H9 (cell line): ENCODE data around the gene BMP2K. TPM values are rescaled to one million over a fixed set of nuclear protein-coding genes. Genes with fewer than 3 reads are reported as not detected.

Experiments
- DNase-seq: peaks from one replicate; pipeline ENCODE4 v3.0.0-alpha.2; 2017
- H2AFZ ChIP-seq: one replicate; pipeline ENCODE4 v1.6.1; 2013; ENCODE audit warnings: mild to moderate bottlenecking, low read length, control low read depth, moderate library complexity
- H2AK5ac ChIP-seq: 2 replicates; pipeline ENCODE4 v1.6.1; 2013; ENCODE audit warnings: low read length, control low read depth, mixed read lengths; ENCODE audit not compliant: insufficient read length
- H2BK120ac ChIP-seq: one replicate; pipeline ENCODE4 v1.6.1; 2013; ENCODE audit warnings: low read depth, mild to moderate bottlenecking, low read length, control low read depth, inconsistent platforms; ENCODE audit not compliant: poor library complexity, severe bottlenecking
- H2BK12ac ChIP-seq: 2 replicates; pipeline ENCODE4 v1.6.1; 2013; ENCODE audit warnings: low read length, control low read depth, mixed read lengths, low read depth; ENCODE audit not compliant: insufficient read length
- H2BK15ac ChIP-seq: 2 replicates; pipeline ENCODE4 v1.6.1; 2013; ENCODE audit warnings: low read depth, low read length, control low read depth
- H2BK20ac ChIP-seq: one replicate; pipeline ENCODE4 v1.6.1; 2013; ENCODE audit warnings: low read depth, mild to moderate bottlenecking, low read length, control low read depth, inconsistent platforms; ENCODE audit not compliant: poor library complexity, severe bottlenecking
- H2BK5ac ChIP-seq: 2 replicates; pipeline ENCODE4 v1.6.1; 2013; ENCODE audit warnings: low read length, control low read depth, mixed read lengths; ENCODE audit not compliant: insufficient read length
- H3K14ac ChIP-seq: 2 replicates; pipeline ENCODE4 v1.6.1; 2013; ENCODE audit warnings: low read length, control low read depth; ENCODE audit not compliant: insufficient read depth
- H3K18ac ChIP-seq: 2 replicates; pipeline ENCODE4 v1.6.1; 2013; ENCODE audit warnings: low read depth, mild to moderate bottlenecking, mixed read lengths, low read length, control low read depth; ENCODE audit not compliant: insufficient read length
- H3K23ac ChIP-seq: 2 replicates; pipeline ENCODE4 v1.6.1; 2013; ENCODE audit warnings: low read length, control low read depth, mixed read lengths, low read depth; ENCODE audit not compliant: insufficient read length
- H3K23me2 ChIP-seq: 2 replicates; pipeline ENCODE4 v1.6.1; 2013; ENCODE audit warnings: low read depth, mild to moderate bottlenecking, mixed read lengths, low read length, control low read depth; ENCODE audit not compliant: insufficient read length, poor library complexity, severe bottlenecking
- H3K27ac ChIP-seq: 2 replicates; pipeline ENCODE4 v1.5.1; 2013; ENCODE audit warnings: low read length, control low read depth, mixed read lengths, low read depth; ENCODE audit not compliant: insufficient read length
- H3K27me3 ChIP-seq: 2 replicates; pipeline ENCODE4 v1.6.1; 2013; ENCODE audit warnings: low read length, control low read depth, inconsistent platforms; ENCODE audit not compliant: insufficient read depth
- H3K4ac ChIP-seq: 2 replicates; pipeline ENCODE4 v1.6.1; 2013; ENCODE audit warnings: low read depth, mild to moderate bottlenecking, control low read depth, inconsistent platforms, low read length, moderate library complexity
- H3K4me1 ChIP-seq: 2 replicates; pipeline ENCODE4 v1.6.1; 2013; ENCODE audit warnings: low read length, control low read depth, inconsistent platforms; ENCODE audit not compliant: insufficient read depth
- H3K4me2 ChIP-seq: 2 replicates; pipeline ENCODE4 v1.6.1; 2013; ENCODE audit warnings: low read length, control low read depth, mixed read lengths; ENCODE audit not compliant: insufficient read length, insufficient read depth
- H3K56ac ChIP-seq: 2 replicates; pipeline ENCODE4 v1.6.1; 2013; ENCODE audit warnings: low read depth, mild to moderate bottlenecking, mixed read lengths, low read length, control low read depth; ENCODE audit not compliant: insufficient read length
- H3K79me1 ChIP-seq: 2 replicates; pipeline ENCODE4 v1.6.1; 2013; ENCODE audit warnings: low read depth, mild to moderate bottlenecking, moderate library complexity, low read length, control low read depth, inconsistent platforms; ENCODE audit not compliant: insufficient read depth, poor library complexity, severe bottlenecking
- H3K79me2 ChIP-seq: 2 replicates; pipeline ENCODE4 v1.6.1; 2013; ENCODE audit warnings: low read length, control low read depth, inconsistent platforms; ENCODE audit not compliant: insufficient read depth
- H3K9ac ChIP-seq: 2 replicates; pipeline ENCODE4 v1.6.1; 2013; ENCODE audit warnings: low read length, control low read depth, mixed read lengths; ENCODE audit not compliant: insufficient read length; ENCODE audit errors: extremely low read depth
- H3K9me3 ChIP-seq: one replicate; pipeline ENCODE4 v1.6.1; 2013; ENCODE audit warnings: low read depth, low read length, inconsistent platforms; ENCODE audit not compliant: control insufficient read depth
- H3T11ph ChIP-seq: one replicate; pipeline ENCODE4 v1.6.1; 2013; ENCODE audit warnings: mild to moderate bottlenecking, low read length, control low read depth, inconsistent platforms
- H4K20me1 ChIP-seq: one replicate; pipeline ENCODE4 v1.6.1; 2013; ENCODE audit not compliant: control insufficient read depth, insufficient read length, insufficient read depth
- H4K5ac ChIP-seq: 2 replicates; pipeline ENCODE4 v1.6.1; 2013; ENCODE audit warnings: low read depth, mild to moderate bottlenecking, mixed read lengths, low read length, control low read depth; ENCODE audit not compliant: insufficient read length
- H4K8ac ChIP-seq: replicated peaks from 2 replicates; pipeline ENCODE4 v1.6.1; 2013; ENCODE audit warnings: low read length, control low read depth, mixed read lengths, low read depth; ENCODE audit not compliant: insufficient read length
- H4K91ac ChIP-seq: 2 replicates; pipeline ENCODE4 v1.6.1; 2013; ENCODE audit warnings: low read depth, mild to moderate bottlenecking, moderate library complexity, mixed read lengths, low read length, control low read depth; ENCODE audit not compliant: insufficient read length
- H3K27ac Mint-ChIP-seq, 3 experiments: 2 replicates in 2 of 3; 3 replicates in 1 of 3; pipeline ENCODE4 v1.8.0; 2020 to 2021; ENCODE audit warnings: mixed read lengths in 3 of 3, mild to moderate bottlenecking in 1 of 3, moderate library complexity in 1 of 3
- H3K27me3 Mint-ChIP-seq: 2 replicates; pipeline ENCODE4 v1.8.0; 2021; ENCODE audit warnings: low read depth, mild to moderate bottlenecking, moderate library complexity, mixed read lengths
- H3K36me3 Mint-ChIP-seq, 3 experiments: 2 replicates in 2 of 3; 3 replicates in 1 of 3; pipeline ENCODE4 v1.8.0; 2020 to 2021; ENCODE audit warnings: low read depth in 3 of 3, mixed read lengths in 3 of 3; ENCODE audit not compliant: insufficient read depth in 1 of 3
- H3K4me1 Mint-ChIP-seq, 2 experiments: 2 replicates each; pipeline ENCODE4 v1.8.0; 2020; ENCODE audit warnings: mixed read lengths in 2 of 2
- H3K4me3 Mint-ChIP-seq, 2 experiments: 2 replicates in 1 of 2; 3 replicates in 1 of 2; pipeline ENCODE4 v1.8.0; 2020 to 2021; ENCODE audit warnings: mild to moderate bottlenecking in 2 of 2, mixed read lengths in 2 of 2, moderate library complexity in 1 of 2
- H3K9me3 Mint-ChIP-seq, 2 experiments: 2 replicates in 1 of 2; 3 replicates in 1 of 2; pipeline ENCODE4 v1.8.0; 2020; ENCODE audit warnings: mild to moderate bottlenecking in 2 of 2, mixed read lengths in 2 of 2, moderate library complexity in 1 of 2
- CTCF ChIP-seq: fragments of 200-600 bp; sonication (generic); conservative IDR thresholded peaks from 3 replicates; pipeline ENCODE4 v1.8.0; 2021; ENCODE audit warnings: antibody characterized with exemption, mild to moderate bottlenecking
- WGBS: extraction: QIAGEN DNeasy Blood & Tissue Kit; methylation state at CpG from one replicate; pipeline ENCODE4 v1.1.7; 2013; ENCODE audit warnings: missing lambda C conversion rate, low lambda C conversion rate, mixed read lengths; ENCODE audit not compliant: insufficient read length; ENCODE audit errors: extremely low coverage; 5-methylcytosine and 5-hydroxymethylcytosine counted together
- total RNA-seq: library from RNA; stranded (reverse); gene quantifications from 2 replicates; pipeline ENCODE4 v1.2.1, GENCODE V29; 2021

BMP2K gene
- total RNA-seq, 1 experiment from 2014 or later: 26.4 TPM

- Histone ChIP-seq H3K23ac (no peak overlapping the region), H4K20me1 (no peaks in the 10 kb centered on the region), H3K4me1 (no peaks in the 10 kb centered on the region), H3K79me1 (no peaks in the 10 kb centered on the region), H3K23me2 (no peaks in the 10 kb centered on the region), H3K27ac (no peak overlapping the region), H2BK15ac (no peak overlapping the region), H3K4me2 (no peak overlapping the region), H2AFZ (no peak overlapping the region), H2BK5ac (no peak overlapping the region), H3K27me3 (no peaks in the 10 kb centered on the region), H2BK20ac (no peak overlapping the region), H4K5ac (no peak overlapping the region), H3K18ac (no peak overlapping the region), H2BK12ac (no peak overlapping the region), H3K56ac (no peak overlapping the region), H4K91ac (no peak overlapping the region), H3K9ac (no peak overlapping the region), H3K9me3 (no peaks in the 10 kb centered on the region), H4K8ac (no peak overlapping the region), H2AK5ac (no peak overlapping the region), H3K14ac (no peak overlapping the region), H3K4ac (no peak overlapping the region), H3K79me2 (no peaks in the 10 kb centered on the region), H3T11ph (no peak overlapping the region), H2BK120ac (no peak overlapping the region)
- no peaks in the 10 kb centered on the region for H3K4me1 Mint-ChIP-seq
- whole genome bisulfite sequencing: no CpG with 5 or more reads among the region's 3 CpGs
- H3K27me3 Mint-ChIP-seq: no peaks in the 10 kb centered on the region; the same call in 1 of the 2 replicates
- no peak for TF ChIP-seq CTCF
- no peaks in the 10 kb centered on the region for H3K9me3 Mint-ChIP-seq
- no peak overlapping the region for H3K4me3 Mint-ChIP-seq
- no peak for DNase-seq
- no peak overlapping the region for H3K27ac Mint-ChIP-seq
- H3K36me3 Mint-ChIP-seq: no peaks in the 10 kb centered on the region
These were observed 20.0 kb upstream of the BMP2K start for GRCh38 chr4:78756137-78756536.
